NCI-H82 treated with DMSO at 0.1 percent for 48 hours (cell line): ENCODE measurements around the gene MYMX.
"Not testable (repeated sequence)": the region's sequence is repeated elsewhere in the genome, so short reads cannot be mapped to it uniquely, and the experiment has no call there.

ENCODE experiments used
- DNase-seq: peaks from one replicate; lab custom pipeline; 2025; ENCODE audit not compliant: unreplicated experiment; lab: John Stamatoyannopoulos, UW

Gene MYMX

DNA sequence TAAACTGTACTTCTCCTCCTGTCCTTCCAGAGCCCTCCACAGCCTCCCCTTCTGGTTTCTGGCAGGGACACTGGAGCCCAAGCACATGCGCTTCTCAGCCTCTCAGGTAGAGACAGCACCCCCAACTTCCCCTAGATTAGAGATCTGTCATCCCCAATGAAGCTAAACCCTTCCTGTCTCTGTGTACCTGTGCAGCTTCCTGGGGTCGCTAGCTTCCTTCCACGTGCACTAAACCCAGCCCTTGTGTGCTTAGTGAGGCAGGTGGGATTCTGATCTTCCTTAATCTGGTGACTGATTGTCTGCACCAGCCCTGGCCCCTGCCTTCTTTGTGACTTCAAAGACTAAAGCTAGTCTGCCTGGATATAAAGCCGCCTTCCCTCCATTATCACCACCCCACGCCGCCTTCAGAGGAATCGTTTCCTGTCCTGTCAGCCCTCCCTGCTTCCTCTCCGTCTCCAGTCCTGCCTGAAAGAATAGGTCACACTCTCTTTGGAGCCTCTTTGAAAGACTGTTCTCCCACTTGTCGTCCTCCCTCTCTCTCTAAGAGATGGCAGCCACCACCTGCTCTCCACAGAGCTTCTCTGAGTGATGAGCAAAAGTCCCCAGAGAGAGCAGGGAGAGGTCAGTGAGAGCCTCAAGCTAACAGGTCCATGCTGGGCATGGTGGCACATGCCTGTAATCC is 30.6 kb upstream of the MYMX start:
- peak; percentile 66 for DNase-seq

DNA sequence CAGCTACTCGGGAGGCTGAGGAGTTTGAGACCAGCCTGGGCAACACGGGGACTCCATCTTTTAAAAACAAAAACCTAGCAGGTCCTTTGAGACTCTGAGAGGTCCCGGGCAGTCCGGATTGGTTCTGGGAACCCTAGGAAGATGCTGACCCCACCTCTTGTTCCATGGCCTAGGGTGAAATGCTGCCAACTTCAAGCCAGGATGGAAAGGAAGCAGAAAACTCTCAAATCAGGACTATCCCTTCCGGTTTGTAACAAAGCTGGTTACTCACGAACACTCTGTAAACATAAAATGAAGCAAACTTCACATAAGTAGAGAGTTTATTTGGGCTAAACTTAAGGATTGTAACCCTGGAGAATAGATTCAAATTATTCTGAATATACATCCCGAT is 30.1 kb upstream of the MYMX start:
- DNase-seq, result no peak

DNA sequence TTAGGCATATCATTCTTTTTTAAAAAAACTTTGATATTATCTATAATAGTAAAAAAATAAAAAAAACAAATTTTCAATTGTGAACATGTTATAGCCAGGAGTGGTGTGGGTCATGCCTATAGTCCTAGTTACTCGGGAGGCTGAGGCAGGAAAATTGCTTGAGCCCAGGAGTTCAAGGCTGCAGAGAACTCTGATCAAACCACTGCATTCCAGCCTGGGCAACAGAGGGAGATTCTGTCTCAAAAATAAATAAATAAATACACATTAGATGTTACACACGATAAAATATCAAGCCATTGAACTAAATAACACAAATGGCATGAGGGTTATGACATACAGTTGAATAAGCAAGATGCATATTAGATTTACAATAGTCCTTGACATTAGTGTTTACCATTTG is 27.9 kb upstream of the MYMX start:
- no peak for DNase-seq

DNA sequence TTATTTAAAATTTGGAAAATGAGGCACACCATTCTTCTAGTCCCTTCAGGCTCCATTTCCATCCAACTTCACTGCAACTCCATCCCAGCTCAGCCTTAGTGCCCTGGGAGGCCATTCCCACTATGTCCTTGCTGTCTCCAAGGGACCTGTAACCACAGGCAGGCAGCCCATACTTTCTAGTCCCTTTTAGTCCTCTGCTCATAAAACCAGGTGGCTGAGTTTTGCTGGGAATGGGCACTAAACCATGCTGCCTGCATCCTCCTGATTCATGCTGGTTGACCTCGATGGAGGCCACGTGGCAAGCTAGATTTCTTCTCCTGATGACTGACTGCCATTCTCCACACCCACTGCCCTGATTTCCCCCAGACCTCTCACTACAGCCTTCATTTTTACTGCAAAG is 27.5 kb upstream of the MYMX start:
- DNase-seq, result no peak

DNA sequence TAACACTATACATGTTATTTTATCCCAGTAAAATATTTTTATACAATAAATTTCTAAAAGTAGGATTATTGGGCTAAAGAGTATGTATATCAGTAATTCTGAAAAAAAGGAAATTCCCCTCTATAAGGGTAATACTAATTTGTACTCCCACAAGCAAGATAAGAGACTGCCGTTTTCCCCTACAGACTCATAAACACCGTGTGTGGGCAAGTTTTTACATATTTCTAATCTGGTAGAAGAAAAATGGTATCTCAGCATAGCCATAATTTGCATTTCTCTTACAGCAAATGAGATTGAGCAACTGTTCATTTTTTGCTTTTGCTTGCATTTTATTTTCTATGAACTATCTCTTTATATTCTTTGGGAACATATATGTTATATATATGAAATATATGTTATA is 26.0 kb upstream of the MYMX start:
- no peak for DNase-seq

DNA sequence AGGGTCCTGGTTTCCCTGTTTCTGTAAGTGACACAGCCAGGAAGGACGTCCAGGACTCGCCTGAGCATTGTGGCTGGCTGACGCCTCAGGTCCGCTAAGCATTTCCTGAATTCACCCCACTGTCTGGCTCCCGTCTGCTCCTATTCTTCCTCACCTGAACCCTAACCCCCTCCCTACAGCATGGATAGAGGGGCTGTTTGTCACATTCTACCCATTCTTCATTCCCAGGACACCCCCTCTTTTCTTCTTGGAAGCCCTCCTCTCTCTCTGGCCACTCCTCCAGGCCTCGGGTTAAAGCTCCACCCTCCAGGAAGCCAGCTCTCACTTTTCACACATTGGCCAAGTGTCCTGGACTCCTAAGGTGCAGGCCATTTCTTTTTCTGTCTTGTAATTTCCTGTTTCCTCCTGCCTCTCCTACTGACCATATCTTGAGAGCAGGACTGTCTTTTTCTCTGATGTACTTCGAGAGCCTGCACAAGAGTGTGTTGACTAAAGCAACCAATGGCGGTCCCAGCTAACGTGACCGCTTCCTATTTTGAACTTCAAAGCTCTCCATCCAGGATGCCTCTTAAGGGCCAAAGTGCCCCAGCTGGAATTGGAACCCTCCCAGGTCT is 24.2 kb upstream of the MYMX start:
- no peak for DNase-seq

DNA sequence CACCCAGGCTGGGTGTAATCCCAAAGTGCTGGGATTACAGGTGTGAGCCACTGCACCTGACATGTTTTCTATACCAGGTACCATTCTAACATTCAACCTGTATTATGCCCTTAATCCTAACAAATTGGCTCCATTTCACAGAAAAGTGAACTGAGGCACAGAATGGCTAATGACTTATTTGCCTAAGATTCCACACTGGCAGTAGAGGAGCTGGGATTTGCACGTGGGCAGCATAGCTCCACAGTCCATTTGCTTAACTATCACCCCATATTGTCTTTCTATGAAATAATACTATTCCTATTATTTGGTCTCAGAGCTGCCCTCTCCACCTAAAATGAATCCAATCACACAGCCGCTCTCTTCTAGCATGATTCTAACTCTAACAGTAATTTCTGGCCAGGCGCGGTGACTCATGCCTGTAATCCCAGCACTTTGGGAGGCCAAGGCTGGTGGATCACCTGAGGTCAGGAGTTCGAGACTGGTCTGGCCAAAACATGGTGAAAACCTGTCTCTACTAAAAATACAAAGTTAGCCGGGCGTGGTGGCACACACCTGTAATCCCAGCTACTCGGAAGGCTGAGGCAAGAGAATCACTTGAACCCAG is 23.3 kb upstream of the MYMX start:
- no peak for DNase-seq

DNA sequence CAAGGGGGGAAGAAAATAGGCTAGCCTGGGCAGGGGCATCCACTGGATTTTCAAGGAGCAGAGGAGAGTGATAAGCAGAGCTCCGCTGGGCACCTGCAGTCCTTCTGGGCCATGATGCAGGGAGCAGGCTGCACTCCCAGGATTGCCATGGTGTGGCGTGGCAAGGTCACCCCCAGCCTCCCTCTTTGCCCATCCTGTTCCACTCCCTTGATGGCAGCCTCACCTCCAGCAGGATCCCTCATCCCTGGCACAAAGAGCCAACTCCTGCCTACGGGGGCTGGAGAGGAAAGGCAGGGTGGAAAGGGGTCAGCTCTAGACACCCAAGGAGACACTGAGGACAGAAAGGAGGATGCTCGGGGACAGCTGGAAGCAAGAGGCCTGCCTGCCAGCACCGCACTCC is 22.4 kb upstream of the MYMX start:
- no peak for DNase-seq

DNA sequence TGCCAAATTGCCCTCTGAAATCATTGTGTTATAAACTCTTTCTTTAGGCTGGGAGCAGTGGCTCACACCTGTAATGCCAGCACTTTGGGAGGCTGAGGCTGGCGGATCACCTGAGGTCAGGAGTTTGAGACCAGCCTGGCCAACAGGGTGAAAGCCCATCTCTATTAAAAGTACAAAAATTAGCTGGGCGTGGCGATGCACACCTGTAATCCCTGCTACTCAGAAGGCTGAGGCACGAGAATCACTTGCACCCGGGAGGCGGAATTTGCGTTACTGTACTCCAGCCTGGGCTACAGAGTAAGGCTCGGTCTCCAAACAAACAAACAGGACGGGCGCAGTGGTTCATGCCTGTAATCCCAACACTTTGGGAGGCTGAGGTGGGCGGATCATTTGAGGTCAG is 20.4 kb upstream of the MYMX start:
- DNase-seq, result not testable (repeated sequence)

DNA sequence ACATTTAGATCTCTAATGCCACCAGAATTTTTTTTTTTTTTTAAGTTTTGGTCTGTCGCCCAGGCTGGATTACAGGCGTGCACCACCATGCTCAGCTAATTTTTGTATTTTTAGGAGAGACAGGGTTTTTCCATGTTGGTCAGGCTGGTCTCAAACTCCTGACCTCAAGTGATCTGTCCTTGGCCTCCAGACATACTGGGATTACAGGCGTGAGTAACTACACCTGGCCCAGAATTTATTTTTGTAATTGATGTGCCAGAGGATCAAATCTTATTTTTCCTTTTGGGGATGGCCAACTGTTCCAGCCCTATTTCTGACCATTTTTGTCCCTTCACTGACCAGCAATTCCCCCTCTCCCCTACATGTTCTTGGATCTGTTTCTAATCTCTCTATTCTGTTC is 18.0 kb upstream of the MYMX start:
- no peak for DNase-seq

DNA sequence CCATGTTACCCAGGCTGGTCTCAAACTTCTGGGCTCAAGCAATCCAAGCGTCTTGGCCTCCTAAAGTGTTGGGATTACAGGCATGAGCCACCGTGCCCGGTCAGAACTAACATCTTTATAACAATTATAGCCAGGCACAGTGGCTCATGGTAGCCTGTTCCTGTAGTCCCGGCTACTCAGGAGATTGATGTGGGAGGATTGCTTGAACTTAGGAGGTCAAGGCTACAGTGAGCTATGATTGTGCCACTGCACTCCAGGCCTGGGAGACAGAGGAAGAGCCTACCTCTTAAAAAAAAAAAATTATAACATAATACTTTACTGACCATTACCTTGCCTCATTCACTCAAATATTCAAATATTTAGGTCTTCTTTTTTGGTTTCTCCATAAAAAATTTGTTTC is 16.8 kb upstream of the MYMX start:
- DNase-seq, result no peak

DNA sequence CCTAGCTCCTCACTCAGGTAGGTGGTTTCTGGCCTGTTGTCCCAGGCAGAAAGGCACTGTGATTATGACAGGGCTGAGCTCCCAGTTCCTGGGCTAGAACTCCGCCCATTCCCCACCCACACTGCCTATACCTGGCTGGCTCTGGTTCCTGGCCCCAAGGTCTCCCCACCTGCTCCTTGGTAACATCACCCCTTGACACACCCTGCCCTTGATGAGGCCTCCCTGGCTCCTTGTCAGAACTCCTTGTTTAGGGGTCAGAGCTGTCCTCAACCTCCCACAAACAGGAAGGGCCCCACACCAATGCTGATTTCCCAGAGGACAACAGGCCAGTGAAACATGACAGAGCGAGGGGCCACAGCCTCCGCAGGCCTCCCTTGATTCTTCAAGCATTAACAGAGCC is 15.5 kb upstream of the MYMX start:
- no peak for DNase-seq

DNA sequence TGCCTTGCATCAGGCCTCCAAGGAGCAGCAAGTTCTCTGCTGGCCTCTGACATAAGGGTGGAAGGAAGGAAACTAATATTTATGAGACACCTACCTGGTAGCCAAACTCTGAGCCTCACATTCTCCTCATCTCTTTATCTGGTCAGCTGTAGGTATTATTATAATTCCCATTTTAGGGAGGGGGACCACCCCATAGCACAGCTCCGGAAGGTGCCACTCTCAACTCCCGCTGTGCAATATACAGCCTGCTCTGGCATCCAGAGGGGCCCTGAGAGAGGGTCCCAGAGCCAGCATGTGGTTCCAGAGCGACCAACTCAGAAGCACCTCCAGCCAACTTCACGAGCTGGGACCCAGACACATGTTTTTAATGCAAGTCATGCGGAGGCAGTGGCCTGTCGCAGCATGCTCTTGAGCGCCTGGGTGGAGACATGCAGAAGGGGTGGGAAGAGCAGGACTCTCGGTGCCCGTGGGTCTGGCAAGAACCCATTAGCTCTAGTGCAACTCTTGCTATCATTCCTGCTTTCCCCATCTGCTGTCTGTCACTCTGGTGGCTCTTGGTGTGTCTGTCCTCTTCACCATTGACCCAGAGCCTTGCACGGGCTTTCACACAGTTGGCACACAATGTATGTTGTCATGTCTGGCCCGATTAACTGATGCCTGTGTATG is 15.0 kb upstream of the MYMX start:
- no peak for DNase-seq

DNA sequence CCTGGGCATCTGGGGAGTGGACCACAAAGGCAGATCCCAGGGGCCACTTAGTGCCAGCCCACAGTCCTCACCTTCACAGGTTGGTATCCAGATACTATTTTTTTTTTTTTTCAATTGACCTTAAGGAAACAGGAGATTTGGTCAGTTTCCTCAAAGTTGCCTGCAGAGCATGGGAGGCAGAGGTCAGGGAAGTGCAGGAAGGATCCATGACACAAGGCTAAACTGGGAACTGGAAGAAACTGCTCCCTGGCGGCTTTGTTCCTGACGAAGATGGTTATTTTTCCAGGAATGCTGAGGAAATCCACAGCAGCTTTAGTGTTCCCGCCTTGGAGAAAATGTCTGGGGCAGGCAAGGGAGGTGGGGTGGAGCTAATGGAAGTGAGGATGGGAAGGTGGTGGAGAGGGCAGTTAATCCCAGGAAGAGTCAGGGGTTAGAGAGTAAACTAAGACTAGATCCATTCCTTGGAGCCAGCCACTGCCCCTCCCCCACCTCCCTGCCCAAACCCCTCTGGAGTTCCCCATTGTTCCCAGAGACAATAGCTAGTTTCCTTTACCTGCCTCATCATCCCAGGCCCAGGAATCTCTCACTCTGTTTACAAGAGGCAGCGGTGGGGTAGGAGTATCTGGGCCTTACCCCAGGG is 14.3 kb upstream of the MYMX start:
- no peak for DNase-seq

DNA sequence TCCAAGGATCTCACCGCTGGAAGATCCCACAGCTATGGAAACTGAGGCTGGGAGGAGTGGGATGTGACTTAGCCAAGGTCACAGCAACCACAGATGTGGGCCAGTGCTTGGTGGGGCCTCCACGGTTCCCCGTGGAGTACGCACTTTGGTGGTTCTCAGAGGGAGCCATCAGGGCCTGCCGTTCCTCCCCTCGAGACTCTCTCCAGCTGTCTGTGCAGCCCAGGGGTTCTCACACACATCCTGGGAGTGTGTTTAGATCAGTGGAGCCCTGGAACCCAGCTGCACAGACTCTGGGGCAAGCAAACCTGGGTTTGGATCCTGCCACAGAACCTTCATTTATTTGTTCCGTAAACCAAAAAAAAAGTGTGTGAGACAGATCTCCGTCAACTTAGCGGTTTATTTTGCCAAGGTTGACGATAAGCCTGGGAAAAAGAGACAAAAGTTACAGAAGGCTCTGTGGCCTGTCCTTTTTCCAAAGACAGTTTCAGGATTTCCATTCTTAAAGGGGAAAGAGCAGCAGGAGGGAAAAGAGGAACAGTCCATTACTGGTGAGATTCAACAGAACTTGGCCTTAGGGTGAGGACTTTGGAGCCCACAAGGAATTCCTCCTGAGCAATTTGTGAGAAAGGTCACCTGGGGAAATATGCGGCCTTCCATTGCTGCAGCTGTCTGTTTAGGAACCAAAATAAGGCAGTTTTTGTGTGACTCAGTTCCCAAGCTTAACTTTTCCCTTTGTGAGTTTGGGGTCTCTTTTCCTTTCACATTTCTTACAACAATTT is 13.6 kb upstream of the MYMX start:
- DNase-seq, result no peak

DNA sequence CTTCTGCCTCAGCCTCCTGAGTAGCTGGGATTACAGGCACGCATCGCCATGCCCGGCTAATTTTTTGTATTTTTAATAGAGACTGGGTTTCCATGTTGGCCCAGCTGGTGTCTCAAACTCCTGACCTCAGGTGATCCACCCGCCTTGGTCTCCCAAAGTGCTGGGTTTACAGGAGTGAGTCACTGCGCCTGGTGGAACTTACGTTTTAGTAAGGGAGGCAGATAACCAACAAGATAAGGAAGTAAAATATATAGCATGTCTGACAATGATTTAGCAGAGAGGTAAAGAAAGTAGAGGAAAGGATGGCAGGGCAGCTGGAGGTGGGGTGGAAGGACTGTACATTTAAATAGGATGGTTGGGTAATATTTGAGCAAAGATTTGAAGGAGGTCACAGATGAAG is 12.8 kb upstream of the MYMX start:
- no peak for DNase-seq

DNA sequence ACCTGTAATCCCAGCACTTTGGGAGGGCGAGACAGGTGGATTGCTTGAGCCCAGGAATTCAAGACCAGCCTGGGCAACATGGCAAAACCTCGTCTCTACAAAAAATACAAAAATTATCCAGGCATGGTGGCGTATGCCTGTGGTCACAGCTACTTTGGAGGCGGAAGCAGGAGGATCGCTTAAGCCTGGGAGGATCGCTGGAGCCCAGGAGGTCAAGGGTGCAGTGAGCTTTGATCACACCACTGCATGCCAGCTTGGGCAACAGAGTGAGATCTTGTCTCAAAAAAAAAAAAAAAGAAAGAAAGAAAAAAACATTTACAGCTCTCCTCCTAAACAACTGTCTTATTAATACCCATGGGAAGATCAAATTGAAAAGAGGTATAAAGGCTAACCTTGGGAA is 8.8 kb upstream of the MYMX start:
- no peak for DNase-seq

DNA sequence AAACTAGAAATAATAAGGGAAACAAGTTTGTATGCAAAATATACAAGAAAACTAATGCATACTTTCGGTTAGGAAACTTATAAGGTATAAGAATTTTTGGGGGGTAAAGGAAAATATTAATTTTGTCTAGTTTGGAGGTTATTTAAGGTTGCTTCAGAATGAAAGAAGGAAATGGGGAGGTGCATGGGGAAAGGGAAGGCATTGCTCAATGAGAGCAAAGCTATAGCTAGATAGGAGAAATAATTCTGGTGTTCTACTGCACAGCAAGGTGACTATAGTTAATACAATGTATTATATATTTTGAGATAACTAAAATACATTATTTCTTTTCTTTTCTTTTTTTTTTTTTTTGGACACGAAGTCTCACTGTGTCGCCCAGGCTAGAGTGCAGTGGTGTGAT is 5.4 kb upstream of the MYMX start:
- DNase-seq, result no peak

DNA sequence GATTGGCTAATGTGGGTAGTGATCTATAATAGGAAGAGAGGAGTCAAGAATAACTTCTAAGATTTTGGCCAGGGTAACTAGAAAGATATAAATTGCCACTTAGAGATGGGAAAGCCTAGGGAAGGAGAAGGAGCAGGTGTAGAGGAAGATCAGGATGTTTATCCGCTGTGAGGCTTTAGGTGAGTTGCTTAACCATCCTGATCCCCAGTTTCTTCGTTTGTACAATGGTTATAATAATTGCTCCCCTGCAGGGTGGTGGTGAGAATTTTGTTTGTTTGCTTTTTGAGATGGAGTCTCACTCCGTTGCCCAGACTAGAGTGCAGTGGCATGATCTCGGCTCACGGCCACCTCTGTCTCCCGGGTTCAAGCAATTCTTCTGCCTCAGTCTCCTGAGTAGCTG is 2.4 kb upstream of the MYMX start:
- no peak for DNase-seq

DNA sequence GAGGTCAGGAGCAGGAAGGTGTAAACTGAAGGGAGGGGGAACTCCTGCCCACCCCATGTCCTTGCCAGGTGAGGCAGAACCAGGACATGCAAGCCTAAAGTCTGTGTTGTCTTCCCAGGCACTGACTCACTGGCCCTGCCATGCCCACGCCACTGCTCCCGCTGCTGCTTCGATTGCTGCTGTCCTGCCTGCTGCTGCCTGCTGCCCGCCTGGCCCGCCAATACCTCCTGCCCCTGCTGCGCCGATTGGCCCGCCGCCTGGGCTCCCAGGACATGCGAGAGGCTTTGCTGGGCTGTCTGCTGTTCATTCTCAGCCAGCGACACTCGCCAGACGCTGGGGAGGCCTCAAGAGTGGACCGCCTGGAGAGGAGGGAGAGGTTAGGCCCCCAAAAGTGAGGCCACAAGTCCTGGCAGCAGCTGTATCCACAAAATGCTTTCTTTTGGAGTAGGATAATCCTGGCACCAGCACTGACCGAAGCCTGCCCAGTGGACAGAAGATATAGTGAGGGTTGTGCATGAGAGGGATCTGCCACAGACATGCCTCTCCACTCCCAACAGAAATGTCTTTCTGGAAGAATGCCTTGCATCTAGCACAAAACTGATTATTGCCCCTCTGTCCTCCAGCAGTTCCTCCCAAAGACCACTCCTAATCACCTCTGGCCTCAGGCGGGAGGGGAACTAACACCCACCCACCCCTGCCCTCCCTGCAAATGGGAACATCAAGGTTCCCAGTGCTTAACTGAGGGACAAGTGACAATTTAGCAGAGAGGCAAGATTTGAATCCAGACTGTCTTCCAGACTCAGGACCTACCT is 812 bp downstream of the MYMX start:
- no peak for DNase-seq
